GM13977 (cell line): Measurements from ENCODE around the gene ANTXR2.

ENCODE experiments used
- DNase-seq: peaks from one replicate; pipeline ENCODE4 v3.0.0; 2012; ENCODE audit warnings: low spot score
- in situ Hi-C: fragments of 300-500 bp; cut with MboI; formaldehyde crosslinking; loops from one replicate; pipeline ENCODE4 v1.12.0; 2022; ENCODE audit warnings: low sequenced_read_pairs, low pct_unique_long_range_greater_than_20kb, mixed read lengths, inconsistent platforms; ENCODE audit not compliant: unreplicated experiment
- TF ChIP-seq, protein P1 (sequence below): IDR thresholded peaks from 2 replicates; pipeline ENCODE4 v1.5.1; 2012; ENCODE audit warnings: mild to moderate bottlenecking, control low read depth; ENCODE audit not compliant: insufficient read depth; ENCODE audit errors: extremely low read depth, missing control alignments

The ANTXR2 gene

DNA sequence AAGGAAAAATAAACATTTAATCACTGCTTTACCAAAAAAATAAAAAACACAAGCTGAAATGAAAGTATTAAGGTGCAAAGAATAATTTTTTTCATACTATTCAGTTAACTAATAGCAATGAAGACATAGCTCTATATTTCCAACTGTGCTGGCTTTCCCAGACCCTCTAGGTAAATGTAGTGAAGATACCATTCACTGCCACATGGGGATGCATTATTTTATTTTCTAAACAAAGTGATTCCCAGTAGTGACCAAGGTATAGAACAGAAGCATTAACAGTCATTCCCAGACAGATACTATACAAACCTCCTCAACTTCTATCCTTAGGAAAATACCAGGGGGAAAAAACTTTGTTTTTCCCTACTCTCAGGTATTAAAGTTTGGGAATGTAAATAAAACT is 39.4 kb downstream of the ANTXR2 start:
- in situ Hi-C loops, result no loop called here
- TF ChIP-seq, protein P1, sequence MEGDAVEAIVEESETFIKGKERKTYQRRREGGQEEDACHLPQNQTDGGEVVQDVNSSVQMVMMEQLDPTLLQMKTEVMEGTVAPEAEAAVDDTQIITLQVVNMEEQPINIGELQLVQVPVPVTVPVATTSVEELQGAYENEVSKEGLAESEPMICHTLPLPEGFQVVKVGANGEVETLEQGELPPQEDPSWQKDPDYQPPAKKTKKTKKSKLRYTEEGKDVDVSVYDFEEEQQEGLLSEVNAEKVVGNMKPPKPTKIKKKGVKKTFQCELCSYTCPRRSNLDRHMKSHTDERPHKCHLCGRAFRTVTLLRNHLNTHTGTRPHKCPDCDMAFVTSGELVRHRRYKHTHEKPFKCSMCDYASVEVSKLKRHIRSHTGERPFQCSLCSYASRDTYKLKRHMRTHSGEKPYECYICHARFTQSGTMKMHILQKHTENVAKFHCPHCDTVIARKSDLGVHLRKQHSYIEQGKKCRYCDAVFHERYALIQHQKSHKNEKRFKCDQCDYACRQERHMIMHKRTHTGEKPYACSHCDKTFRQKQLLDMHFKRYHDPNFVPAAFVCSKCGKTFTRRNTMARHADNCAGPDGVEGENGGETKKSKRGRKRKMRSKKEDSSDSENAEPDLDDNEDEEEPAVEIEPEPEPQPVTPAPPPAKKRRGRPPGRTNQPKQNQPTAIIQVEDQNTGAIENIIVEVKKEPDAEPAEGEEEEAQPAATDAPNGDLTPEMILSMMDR, result peak; percentile 15
- no peak for DNase-seq

DNA sequence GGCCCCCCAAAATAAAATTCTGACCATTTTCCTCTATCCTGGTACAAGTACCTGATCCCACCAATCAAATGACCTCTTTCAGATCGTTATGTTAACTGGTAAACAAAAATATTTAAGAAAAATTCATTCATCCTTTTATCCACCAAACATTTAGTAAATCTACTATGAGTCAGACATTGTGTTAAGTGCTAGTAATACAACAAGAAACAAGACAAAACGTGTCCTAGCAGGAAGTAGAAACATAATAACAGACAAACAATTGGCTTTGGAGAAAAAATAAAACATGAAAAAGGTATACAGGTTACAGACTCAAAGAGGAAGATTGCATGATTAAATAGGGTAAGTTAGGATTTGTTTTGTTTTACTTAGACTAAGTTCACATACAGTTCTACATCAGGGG is 43.7 kb downstream of the ANTXR2 start:
- in situ Hi-C loops, result no loop called here
- TF ChIP-seq, protein P1, result no peak

DNA sequence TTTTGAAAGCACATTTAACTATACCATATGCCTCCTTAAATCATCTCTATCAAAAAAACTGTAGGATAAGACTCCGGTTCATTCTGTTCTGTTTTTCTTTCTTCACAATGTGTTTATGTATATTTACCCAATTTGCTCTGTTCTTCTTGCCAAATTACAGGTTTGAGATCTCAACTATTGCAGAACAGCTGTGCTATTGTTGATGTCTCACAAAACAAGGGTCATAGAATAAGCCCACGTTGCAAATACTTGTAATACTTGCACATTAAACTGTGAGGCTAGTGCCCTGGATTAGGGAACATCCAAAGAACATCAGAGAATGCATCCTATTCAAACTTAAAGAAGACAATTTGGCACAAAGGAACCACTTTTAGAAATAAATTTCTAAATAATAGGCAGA is 45.4 kb downstream of the ANTXR2 start:
- TF ChIP-seq, protein P1, result no peak
- in situ Hi-C loops, result no loop called here
- no peak for DNase-seq

More for the DNA sequence above, 43.7 kb downstream of the ANTXR2 start:
- no peak for DNase-seq

DNA sequence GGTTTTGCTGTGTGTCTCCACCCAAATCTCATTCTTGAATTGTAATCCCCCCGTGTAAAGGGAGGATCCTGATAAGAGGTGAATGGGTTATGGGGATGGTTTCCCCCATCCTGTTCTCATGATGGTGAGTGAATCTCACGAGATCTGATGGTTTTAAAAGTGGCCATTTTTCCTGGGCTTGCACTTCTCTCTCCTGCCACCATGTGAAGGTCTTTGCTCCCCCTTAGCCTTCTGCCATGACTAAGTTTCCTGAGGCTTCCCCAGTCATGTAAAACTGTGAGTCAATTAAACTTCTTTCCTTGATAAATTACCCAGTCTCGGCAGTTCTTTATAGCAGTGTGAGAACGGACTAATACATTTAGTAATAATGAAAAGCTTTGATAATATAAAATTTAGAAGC is 46.9 kb downstream of the ANTXR2 start:
- DNase-seq, result no peak
- in situ Hi-C loops, result no loop called here
- TF ChIP-seq, protein P1, result no peak

DNA sequence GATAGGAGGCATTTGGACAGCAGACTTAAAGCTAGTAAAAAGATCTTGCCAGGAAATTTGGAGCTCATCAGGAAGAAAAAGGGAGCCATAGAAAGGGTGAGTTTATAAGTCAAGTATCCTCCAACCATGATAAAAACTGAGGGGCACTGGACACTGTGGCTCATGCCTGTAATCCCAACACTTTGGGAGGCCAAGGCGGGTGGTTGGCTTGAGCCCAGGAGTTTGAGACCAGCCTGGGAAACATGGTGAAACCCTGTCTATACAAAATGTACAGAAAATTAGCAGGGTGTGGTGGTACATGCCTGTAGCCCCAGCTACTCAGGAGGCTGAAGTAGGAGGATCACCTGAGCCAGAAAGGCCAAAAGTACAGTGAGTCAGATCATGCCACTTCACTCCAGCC is 48.7 kb downstream of the ANTXR2 start:
- no peak for DNase-seq
- in situ Hi-C loops, result no loop called here
- TF ChIP-seq, protein P1, result no peak

DNA sequence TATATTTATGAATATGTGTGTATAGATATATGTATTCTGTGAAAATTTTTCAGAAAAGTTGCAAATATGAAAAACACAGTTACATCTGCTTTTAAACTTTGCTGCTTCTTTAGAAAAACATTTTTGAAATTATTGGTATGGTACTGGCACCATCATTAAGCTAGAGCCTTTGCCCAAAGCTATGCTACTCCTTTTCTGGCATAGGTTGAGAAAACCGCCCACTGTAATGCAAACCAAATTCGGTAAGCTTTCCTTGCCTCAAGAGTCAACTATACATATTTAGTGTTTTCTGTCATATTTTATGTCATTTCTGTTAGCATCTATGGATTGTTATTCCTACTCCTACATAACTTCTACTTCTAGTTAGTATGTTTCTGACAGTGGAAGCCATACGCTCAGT is 50.7 kb downstream of the ANTXR2 start:
- in situ Hi-C loops, result no loop called here
- TF ChIP-seq, protein P1, result no peak
- no peak for DNase-seq
